GM21526 (cell line): ENCODE results near the gene SLC34A3.
"Not testable (repeated sequence)": the region's sequence is repeated elsewhere in the genome, so short reads cannot be mapped to it uniquely, and the experiment has no call there.

Source experiments
- ATAC-seq: cut with Tn5 transposase; IDR thresholded peaks from one replicate; pipeline ENCODE4 v1.9.1; 2021; ENCODE audit warnings: moderate library complexity; ENCODE audit not compliant: unreplicated experiment, low FRiP score

SLC34A3 gene

GRCh38 chr9:137254624-137255447, 24.1 kb downstream of the SLC34A3 start, which contains the start of gene NELFB:
Gene NELFB, plus strand, starts transcription at chr9:137255327.
- ATAC-seq: peak; percentile 52

- ATAC-seq: peak; percentile 26
Observed at GRCh38 chr9:137255448-137256114, 24.9 kb downstream of the SLC34A3 start.

GRCh38 chr9:137256362-137256761, 25.7 kb downstream of the SLC34A3 start:
- ATAC-seq: no peak

DNA sequence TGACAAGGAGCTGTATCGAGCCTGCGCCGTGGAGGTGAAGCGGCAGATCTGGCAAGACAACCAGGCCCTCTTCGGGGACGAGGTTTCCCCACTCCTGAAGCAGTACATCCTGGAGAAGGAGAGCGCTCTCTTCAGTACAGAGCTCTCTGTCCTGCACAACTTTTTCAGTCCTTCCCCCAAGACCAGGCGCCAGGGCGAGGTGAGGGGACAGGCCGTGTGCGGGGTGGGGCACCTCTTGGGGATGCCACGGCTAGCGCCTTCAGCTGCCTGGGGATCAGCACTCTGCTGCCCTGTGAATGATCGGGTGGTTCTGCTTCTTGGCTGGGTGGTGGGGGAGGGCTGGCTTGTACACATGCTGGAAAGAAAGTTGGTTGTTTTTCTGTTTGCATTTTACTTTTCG, 26.2 kb downstream of the SLC34A3 start:
- ATAC-seq: no peak

DNA sequence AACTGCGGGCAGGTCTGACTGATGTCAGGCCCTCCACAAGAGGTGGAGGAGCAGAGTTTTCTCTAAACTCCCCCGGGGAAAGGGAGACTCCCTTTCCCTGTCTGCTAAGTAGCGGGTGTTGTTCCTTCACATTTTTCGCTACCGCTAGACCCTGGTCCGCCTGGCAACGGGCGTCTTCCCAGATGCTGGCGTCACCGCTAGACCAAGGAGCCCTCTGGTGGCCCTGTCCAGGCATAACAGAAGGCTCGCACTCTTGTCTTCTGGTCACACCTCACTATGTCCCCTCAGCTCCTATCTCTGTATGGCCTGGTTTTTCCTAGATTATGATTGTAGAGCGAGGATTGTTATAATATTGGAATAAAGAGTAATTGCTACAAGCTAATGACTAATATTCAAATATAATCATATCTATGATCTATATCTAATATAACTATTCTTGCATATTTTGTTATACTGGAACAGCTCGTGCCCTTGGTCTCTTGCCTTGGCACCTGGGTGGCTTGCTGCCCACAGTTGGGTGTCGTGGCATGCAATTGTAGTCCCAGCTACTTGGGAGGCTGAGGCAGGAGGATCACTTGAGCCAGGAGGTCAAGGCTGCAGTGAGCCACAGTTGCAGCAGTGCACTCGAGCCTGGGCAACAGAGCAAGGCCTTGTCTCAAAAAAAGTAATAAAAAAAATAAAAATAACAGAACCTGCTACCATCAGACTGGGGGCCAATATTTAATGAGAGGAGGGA, 31.6 kb downstream of the SLC34A3 start:
- ATAC-seq: not testable (repeated sequence)

- ATAC-seq: no peak
Observed at GRCh38 chr9:137262909-137263285, 32.2 kb downstream of the SLC34A3 start.

DNA sequence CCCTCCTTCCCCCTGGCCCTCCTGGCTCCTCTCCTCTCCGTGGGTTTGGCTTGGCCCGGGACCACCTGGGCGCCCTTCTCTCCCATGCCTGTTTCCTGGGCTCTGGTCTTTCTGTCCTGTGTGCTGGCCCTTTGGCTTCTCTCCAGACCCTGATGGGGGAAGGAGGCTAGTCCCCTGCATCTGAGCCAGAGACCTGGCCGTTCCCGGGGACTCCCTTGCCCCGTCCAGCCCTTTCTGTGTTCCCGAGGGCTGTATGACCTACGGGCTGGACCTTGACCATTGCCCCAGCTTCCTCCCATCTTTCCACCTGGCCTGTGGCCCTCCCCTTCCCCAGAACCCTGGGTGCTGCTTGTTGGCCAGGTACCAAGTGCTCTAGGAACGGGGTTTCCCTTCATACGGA, 32.8 kb downstream of the SLC34A3 start:
- ATAC-seq: no peak

DNA sequence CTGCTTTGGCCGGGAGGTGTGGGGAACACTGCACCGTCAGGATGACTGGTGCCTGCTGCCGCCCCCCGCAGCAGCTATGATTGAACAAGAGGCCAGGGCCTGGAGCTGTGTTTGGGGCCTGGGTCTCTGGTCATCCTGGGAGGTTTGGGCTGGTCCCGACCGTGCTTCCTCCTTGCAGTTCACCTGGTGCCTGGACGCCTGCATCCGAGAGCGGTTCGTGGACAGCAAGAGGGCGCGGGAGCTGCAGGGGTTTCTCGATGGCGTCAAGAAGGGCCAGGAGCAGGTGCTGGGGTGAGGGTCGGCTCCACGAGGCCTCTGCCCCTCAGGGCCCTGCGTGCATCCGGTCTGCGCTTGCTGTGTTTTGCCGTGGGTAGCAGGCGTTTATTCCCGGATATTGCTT, 33.4 kb downstream of the SLC34A3 start:
- no peak for ATAC-seq

- no peak for ATAC-seq
Observed at GRCh38 chr9:137265496-137266161, 34.9 kb downstream of the SLC34A3 start.

GRCh38 chr9:137266162-137266527, 35.4 kb downstream of the SLC34A3 start:
- no peak for ATAC-seq

GRCh38 chr9:137266585-137267453, 36.1 kb downstream of the SLC34A3 start:
- no peak for ATAC-seq

DNA sequence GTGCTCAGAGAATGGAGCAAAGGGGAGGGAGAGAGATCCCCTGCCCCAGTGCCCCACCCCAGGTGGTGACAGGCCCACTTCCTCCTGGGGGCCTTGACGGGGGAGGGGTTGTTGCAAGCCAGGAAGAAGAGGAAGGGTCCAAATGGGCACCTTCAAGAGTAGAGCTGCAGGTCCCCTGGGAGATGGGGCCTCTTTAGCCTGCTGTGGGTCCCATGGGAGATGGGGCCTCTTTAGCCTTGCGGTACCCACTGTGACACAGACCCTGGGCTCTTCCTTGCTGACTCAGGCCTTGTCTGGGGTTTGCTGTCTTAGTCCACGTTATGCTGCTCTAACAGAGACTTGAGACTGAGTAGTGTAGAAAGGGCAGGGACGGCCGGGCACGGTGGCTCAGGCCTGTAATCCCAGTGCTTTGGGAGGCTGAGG, 37.2 kb downstream of the SLC34A3 start:
- no peak for ATAC-seq

DNA sequence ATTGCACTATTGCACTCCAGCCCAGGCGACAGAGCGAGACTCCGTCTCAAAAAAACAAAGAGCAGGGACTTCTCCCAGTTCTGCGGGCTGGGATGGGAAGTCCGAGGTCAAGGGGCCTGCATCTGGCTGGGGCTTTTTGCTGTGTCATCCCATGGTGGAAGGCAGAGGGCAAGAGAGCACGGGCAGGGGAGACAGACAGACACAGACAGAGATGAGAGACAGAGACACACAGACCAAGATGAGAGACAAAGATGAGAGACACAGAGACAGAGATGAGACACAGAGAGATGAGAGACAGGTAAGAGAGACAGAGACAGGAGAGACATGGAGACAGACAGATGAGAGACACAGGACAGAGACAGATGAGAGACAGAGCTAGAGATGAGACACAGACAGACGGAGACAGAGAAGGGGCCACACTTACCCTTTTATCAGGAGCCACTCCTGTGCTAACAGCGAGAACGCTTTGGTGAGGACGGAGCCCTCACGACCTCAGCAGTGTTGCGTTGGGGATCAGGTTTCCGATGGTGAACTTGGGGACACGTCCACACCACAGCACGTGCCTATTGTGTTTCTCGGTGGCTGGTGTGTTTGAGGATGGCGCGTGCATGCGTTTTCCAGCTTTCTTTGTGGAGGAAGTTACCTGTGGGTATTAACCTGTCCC, 38.0 kb downstream of the SLC34A3 start:
- ATAC-seq: no peak

DNA sequence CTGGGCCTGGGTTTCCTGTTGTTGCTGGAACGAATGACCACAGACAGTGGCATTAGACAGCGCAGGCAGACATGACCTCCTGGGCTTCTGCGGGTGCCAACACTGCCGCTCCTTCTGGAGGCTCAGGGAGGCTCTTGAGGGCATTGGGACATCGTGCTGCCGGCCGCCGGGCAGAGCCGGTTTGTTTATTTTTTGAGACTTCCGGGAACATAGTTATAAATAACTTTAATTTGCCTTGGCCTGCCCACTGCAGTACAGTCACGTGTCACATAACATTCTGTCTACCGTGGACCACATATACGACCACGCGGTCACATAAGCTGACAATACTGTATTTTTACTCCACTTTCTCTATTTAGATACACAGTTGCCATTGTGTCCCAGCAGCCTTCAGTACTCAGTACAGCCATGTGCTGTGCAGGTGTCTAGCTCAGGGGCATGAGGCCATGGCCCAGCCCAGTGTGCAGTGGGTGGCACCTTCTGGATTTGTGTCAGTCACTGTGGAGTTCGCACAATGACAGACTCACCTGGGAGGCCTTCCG, 38.6 kb downstream of the SLC34A3 start:
- ATAC-seq: no peak

GRCh38 chr9:137270929-137271695, 40.4 kb downstream of the SLC34A3 start:
- no peak for ATAC-seq

- no peak for ATAC-seq
Observed at GRCh38 chr9:137271696-137272076, 41.0 kb downstream of the SLC34A3 start.

DNA sequence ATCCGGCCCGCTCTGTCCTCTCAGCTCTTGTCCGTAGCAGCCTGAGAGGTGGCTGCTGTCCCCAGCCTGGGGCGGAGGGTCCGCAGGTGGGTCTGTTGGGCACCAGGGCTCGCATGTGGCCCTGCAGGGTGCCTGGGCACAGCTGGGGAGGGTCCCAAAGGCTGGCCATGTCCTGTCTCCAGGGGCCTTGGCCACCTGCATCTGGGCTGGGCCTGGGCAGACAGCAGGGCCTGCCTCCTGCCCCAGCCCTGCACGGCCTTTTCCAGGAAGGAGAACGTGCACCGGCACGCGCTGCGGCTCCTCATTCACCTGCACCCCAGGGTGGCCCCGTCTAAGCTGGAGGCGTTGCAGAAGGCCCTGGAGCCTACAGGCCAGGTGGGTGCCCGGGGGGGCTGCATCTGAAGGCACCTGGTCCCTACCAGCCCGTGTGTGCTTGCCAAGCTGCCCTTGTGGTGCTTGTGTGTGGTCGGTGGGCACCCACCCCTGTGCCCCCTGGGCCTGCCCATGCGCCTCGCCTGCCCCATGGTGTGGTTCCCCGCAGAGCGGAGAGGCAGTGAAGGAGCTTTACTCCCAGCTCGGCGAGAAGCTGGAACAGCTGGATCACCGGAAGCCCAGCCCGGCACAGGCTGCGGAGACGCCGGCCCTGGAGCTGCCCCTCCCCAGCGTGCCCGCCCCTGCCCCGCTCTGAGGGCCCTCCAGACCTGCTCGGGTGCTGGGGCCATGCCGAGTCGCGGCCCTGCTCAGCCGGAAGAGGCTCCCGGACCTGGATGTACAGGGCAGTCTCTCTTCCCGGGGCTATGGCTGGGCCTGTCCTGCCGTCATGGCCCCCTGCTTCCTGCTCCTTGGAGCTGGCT, 41.8 kb downstream of the SLC34A3 start:
- ATAC-seq: no peak
